H1 (cell line): ENCODE measurements around the gene ANKH.
"Not testable (repeated sequence)": the region's sequence is repeated elsewhere in the genome, so short reads cannot be mapped to it uniquely, and the experiment has no call there.

Experiments
- BACH1 ChIP-seq: IDR thresholded peaks from 2 replicates; pipeline ENCODE4 v1.6.1; 2012; ENCODE audit warnings: low read length, improper control_type of control experiment
- CBX5 ChIP-seq: fragments of 300-800, 300-1000 bp; sonication (generic); IDR thresholded peaks from 2 replicates; pipeline ENCODE4 v1.7.1; 2016; ENCODE audit warnings: antibody characterized with exemption, low read length, low read depth
- EGR1 ChIP-seq: IDR thresholded peaks from 2 replicates; pipeline ENCODE4 v1.6.1; 2011; ENCODE audit warnings: low read depth, low read length, borderline replicate concordance
- EP300 ChIP-seq, 2 experiments: IDR thresholded peaks; 1 replicate in 1 of 2; 2 replicates in 1 of 2; pipeline ENCODE4 v1.6.1; 2011 to 2012; ENCODE audit warnings: low read depth in 2 of 2, low read length in 2 of 2, mild to moderate bottlenecking in 2 of 2, borderline replicate concordance in 1 of 2, inconsistent platforms in 1 of 2, moderate library complexity in 1 of 2
- GTF2F1 ChIP-seq: IDR thresholded peaks from 2 replicates; pipeline ENCODE4 v1.6.1; 2012; ENCODE audit warnings: low read depth, low read length, improper control_type of control experiment, borderline replicate concordance
- JUND ChIP-seq: IDR thresholded peaks from 2 replicates; pipeline ENCODE4 v1.6.1; 2011; ENCODE audit warnings: mild to moderate bottlenecking, improper control_type of control experiment, low read length
- POLR2A ChIP-seq, 2 experiments: IDR thresholded peaks; 1 replicate in 1 of 2; 2 replicates in 1 of 2; pipeline ENCODE4 v1.6.1; 2011; ENCODE audit warnings: low read depth in 2 of 2, low read length in 2 of 2, mild to moderate bottlenecking in 2 of 2; ENCODE audit errors: control extremely low read depth in 1 of 2
- SP1 ChIP-seq: IDR thresholded peaks from 2 replicates; pipeline ENCODE4 v1.6.1; 2011; ENCODE audit warnings: low read depth, low read length
- TEAD4 ChIP-seq: IDR thresholded peaks from 2 replicates; pipeline ENCODE4 v1.6.1; 2012; ENCODE audit warnings: low read depth, low read length, inconsistent platforms, mixed read lengths
- YY1 ChIP-seq: IDR thresholded peaks from 2 replicates; pipeline ENCODE4 v1.6.1; 2011; ENCODE audit warnings: low read depth, mild to moderate bottlenecking, low read length
- TF ChIP-seq, protein P1 (sequence below), 3 experiments: IDR thresholded peaks; 1 replicate in 2 of 3; 2 replicates in 1 of 3; pipeline versions ENCODE4 v1.5.1 to v1.6.1; 2011; ENCODE audit warnings: low read length in 3 of 3, mild to moderate bottlenecking in 3 of 3, inconsistent platforms in 2 of 3, low read depth in 1 of 3, moderate library complexity in 1 of 3; ENCODE audit not compliant: insufficient read depth in 1 of 3; ENCODE audit errors: control extremely low read depth in 1 of 3
- TF ChIP-seq, protein P2 (sequence below): IDR thresholded peaks from 2 replicates; pipeline ENCODE4 v1.6.1; 2011; ENCODE audit warnings: low read depth, mild to moderate bottlenecking, low read length; ENCODE audit not compliant: insufficient read depth

GRCh38 chr5:14797385-14797784 lies 74.2 kb downstream of the ANKH start:
- TF ChIP-seq POLR2A (IDR thresholded peaks at IDR 0.05; ENCODE audit: control extremely low read depth in 1 of 2, low read depth in 2 of 2, low read length in 2 of 2); GTF2F1; JUND; EGR1; EP300 (IDR thresholded peaks at IDR 0.05; ENCODE audit: borderline replicate concordance in 1 of 2, low read depth in 2 of 2, low read length in 2 of 2); BACH1; SP1; CBX5; TEAD4; YY1: not testable (repeated sequence)
- TF ChIP-seq, protein P1, sequence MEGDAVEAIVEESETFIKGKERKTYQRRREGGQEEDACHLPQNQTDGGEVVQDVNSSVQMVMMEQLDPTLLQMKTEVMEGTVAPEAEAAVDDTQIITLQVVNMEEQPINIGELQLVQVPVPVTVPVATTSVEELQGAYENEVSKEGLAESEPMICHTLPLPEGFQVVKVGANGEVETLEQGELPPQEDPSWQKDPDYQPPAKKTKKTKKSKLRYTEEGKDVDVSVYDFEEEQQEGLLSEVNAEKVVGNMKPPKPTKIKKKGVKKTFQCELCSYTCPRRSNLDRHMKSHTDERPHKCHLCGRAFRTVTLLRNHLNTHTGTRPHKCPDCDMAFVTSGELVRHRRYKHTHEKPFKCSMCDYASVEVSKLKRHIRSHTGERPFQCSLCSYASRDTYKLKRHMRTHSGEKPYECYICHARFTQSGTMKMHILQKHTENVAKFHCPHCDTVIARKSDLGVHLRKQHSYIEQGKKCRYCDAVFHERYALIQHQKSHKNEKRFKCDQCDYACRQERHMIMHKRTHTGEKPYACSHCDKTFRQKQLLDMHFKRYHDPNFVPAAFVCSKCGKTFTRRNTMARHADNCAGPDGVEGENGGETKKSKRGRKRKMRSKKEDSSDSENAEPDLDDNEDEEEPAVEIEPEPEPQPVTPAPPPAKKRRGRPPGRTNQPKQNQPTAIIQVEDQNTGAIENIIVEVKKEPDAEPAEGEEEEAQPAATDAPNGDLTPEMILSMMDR (IDR thresholded peaks at IDR 0.05; ENCODE audit: control extremely low read depth in 1 of 3, insufficient read depth in 1 of 3, low read depth in 1 of 3, low read length in 3 of 3) = not testable (repeated sequence)
- TF ChIP-seq, protein P2, sequence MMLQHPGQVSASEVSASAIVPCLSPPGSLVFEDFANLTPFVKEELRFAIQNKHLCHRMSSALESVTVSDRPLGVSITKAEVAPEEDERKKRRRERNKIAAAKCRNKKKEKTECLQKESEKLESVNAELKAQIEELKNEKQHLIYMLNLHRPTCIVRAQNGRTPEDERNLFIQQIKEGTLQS = not testable (repeated sequence)
